SK-N-SH treated with all-trans-retinoic acid at 6 μM for 48 hours (cell line): ENCODE measurements around the gene PCDH9.
A peak's percentile ranks its signal among the peaks of the same experiment; 100 is the strongest.

Experiments used
- ATAC-seq: fragments of 200-7000 bp; cut with Tn5 transposase; 3 replicates; pipeline ENCODE4 v1.9.1; 2020; ENCODE audit warnings: mild to moderate bottlenecking, moderate library complexity
- ARNTL ChIP-seq: fragments of 450-650 bp; formaldehyde crosslinking; IDR thresholded peaks from 2 replicates; pipeline ENCODE4 v1.5.0; 2020; ENCODE audit warnings: low read depth, mild to moderate bottlenecking, moderate library complexity, borderline replicate concordance
- BACH2 ChIP-seq: fragments of 250-450 bp; sonication (Bioruptor Pico); IDR thresholded peaks from 2 replicates; pipeline ENCODE4 v1.9.0; 2021; ENCODE audit warnings: mild to moderate bottlenecking, borderline replicate concordance
- CREB5 ChIP-seq: fragments of 250-450 bp; sonication (Bioruptor Pico); IDR thresholded peaks from 2 replicates; pipeline ENCODE4 v1.5.1; 2020; ENCODE audit warnings: low read depth, mild to moderate bottlenecking, moderate library complexity
- CSDC2 ChIP-seq: fragments of 250-450 bp; sonication (Bioruptor Pico); IDR thresholded peaks from 2 replicates; pipeline ENCODE4 v1.5.0; 2020; ENCODE audit warnings: mild to moderate bottlenecking, moderate library complexity
- CSRNP3 ChIP-seq: fragments of 250-450 bp; sonication (Bioruptor Pico); IDR thresholded peaks from 2 replicates; pipeline ENCODE4 v1.5.1; 2021; ENCODE audit warnings: mild to moderate bottlenecking, moderate library complexity
- ESRRG ChIP-seq: fragments of 250-450 bp; sonication (Bioruptor Pico); IDR thresholded peaks from 2 replicates; pipeline ENCODE4 v1.6.1; 2021; ENCODE audit warnings: mild to moderate bottlenecking
- GLIS3 ChIP-seq: fragments of 250-450 bp; sonication (Bioruptor Pico); IDR thresholded peaks from 2 replicates; pipeline ENCODE4 v1.5.0; 2020; ENCODE audit warnings: mild to moderate bottlenecking, moderate library complexity
- ISL1 ChIP-seq: fragments of 250-450 bp; sonication (Bioruptor Pico); IDR thresholded peaks from 2 replicates; pipeline ENCODE4 v2.1.2; 2022; ENCODE audit warnings: mild to moderate bottlenecking, moderate library complexity
- PPARA ChIP-seq: fragments of 250-450 bp; sonication (Bioruptor Pico); IDR thresholded peaks from 2 replicates; pipeline ENCODE4 v1.5.0; 2020; ENCODE audit warnings: mild to moderate bottlenecking, borderline replicate concordance
- SNAI2 ChIP-seq: fragments of 250-450 bp; sonication (Bioruptor Pico); IDR thresholded peaks from 2 replicates; pipeline ENCODE4 v1.5.0; 2020; ENCODE audit warnings: mild to moderate bottlenecking, moderate library complexity
- TCF4 ChIP-seq: fragments of 250-450 bp; sonication (Bioruptor Pico); IDR thresholded peaks from 2 replicates; pipeline ENCODE4 v1.8.0; 2021; ENCODE audit warnings: mild to moderate bottlenecking, moderate library complexity, borderline replicate concordance
- ZC3H10 ChIP-seq: fragments of 250-450 bp; sonication (Bioruptor Pico); IDR thresholded peaks from 2 replicates; pipeline ENCODE4 v1.5.1; 2021; ENCODE audit warnings: mild to moderate bottlenecking, moderate library complexity
- ZFP3 ChIP-seq: fragments of 250-450 bp; sonication (Bioruptor Pico); IDR thresholded peaks from 2 replicates; pipeline ENCODE4 v1.5.0; 2020; ENCODE audit warnings: mild to moderate bottlenecking, moderate library complexity
- ZFP30 ChIP-seq: fragments of 450-650 bp; formaldehyde crosslinking; IDR thresholded peaks from 2 replicates; pipeline ENCODE4 v1.5.0; 2022; ENCODE audit warnings: mild to moderate bottlenecking, moderate library complexity
- ZNF565 ChIP-seq: fragments of 450-650 bp; formaldehyde crosslinking; conservative IDR thresholded peaks from 2 replicates; pipeline ENCODE4 v1.5.0; 2020; ENCODE audit warnings: low read depth, mild to moderate bottlenecking, moderate library complexity
- ZNF70 ChIP-seq: fragments of 450-650 bp; formaldehyde crosslinking; IDR thresholded peaks from 2 replicates; pipeline ENCODE4 v1.5.0; 2020; ENCODE audit warnings: mild to moderate bottlenecking, moderate library complexity
- ZNF8 ChIP-seq: fragments of 450-650 bp; formaldehyde crosslinking; IDR thresholded peaks from 2 replicates; pipeline ENCODE4 v1.5.0; 2020; ENCODE audit warnings: mild to moderate bottlenecking, moderate library complexity
- TF ChIP-seq, protein P1 (sequence below): fragments of 250-450 bp; sonication (Bioruptor Pico); IDR thresholded peaks from 2 replicates; pipeline ENCODE4 v1.8.0; 2021; ENCODE audit warnings: low read depth, mild to moderate bottlenecking, moderate library complexity, borderline replicate concordance
- TF ChIP-seq, protein P2 (sequence below): fragments of 250-450 bp; sonication (Bioruptor Pico); IDR thresholded peaks from 2 replicates; pipeline ENCODE4 v1.8.0; 2020; ENCODE audit warnings: mild to moderate bottlenecking, moderate library complexity, borderline replicate concordance

The PCDH9 gene

DNA sequence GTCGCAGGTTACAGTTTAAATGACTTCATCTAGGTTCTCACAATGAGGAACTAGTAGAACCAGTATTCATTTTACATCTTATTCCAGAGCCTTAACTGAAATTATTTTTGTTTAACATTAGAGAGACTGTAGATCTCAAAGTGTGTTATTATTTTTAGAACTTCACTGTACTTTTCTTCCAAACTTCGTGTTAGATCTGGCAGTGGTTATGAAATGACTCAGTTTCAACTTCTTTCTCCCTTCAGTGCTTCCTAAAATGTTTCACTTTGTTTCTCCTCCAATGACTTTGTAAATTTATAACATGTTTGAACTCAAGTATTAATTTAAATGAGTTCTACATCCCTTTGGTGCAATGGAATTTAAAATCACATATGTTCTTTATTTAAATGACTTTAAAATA is 139.3 kb downstream of the PCDH9 start:
- ATAC-seq: no peak
- TF ChIP-seq ESRRG (CRISPR knock-in tag): no peak
- TF ChIP-seq, protein P1, sequence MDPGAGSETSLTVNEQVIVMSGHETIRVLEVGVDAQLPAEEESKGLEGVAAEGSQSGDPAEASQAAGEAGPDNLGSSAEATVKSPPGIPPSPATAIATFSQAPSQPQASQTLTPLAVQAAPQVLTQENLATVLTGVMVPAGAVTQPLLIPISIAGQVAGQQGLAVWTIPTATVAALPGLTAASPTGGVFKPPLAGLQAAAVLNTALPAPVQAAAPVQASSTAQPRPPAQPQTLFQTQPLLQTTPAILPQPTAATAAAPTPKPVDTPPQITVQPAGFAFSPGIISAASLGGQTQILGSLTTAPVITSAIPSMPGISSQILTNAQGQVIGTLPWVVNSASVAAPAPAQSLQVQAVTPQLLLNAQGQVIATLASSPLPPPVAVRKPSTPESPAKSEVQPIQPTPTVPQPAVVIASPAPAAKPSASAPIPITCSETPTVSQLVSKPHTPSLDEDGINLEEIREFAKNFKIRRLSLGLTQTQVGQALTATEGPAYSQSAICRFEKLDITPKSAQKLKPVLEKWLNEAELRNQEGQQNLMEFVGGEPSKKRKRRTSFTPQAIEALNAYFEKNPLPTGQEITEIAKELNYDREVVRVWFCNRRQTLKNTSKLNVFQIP (CRISPR knock-in tag): no peak
- no peak for TF ChIP-seq ZNF565 (CRISPR knock-in tag)
- no peak for TF ChIP-seq CREB5 (CRISPR knock-in tag)
- TF ChIP-seq ZC3H10: no peak
- TF ChIP-seq ISL1 (CRISPR knock-in tag): no peak
- TF ChIP-seq ZFP30 (CRISPR knock-in tag): no peak
- no peak for TF ChIP-seq BACH2
- TF ChIP-seq PPARA (CRISPR knock-in tag): no peak
- TF ChIP-seq, all 23 proteins: peak for 0

DNA sequence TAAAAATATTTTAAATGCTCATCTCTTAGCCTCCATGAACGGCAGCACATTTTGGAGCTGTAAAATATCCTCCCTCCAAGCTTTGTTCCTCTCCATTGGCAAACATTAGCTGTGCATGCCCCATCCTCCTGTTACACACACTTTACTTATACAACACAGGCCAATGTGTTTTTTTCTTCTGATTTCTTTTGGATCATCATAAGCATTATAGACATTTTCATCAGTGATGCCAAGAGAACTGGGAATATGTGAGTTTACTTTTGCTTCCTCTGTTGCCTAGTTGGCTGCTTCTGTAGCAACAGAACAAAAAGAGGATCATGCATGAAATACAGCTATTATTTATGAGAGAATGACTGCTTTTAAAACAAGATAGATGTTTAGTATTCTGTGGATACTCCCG is 142.6 kb downstream of the PCDH9 start:
- TF ChIP-seq BACH2: no peak
- TF ChIP-seq ISL1 (CRISPR knock-in tag): no peak
- TF ChIP-seq ZNF70 (CRISPR knock-in tag): no peak
- no peak for TF ChIP-seq TCF4 (CRISPR knock-in tag)
- ATAC-seq: no peak

DNA sequence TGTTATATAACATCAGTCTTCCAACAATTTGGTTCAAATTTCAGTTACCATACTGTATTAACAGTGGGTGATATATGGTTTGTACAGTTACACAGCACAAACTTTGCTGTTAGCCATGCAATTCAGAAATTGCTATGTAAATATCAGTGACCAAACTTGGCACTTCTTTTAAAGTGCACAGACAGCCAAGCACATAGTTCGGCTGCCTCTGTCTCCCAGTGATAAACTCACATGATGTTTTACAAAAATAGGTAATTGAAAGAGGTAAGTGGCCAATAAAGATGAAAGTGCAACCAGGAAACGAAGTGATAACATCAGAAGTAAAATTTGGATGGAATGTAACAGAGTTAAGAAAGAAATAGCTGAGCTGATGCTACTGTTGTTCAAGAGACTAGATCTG is 143.9 kb downstream of the PCDH9 start:
- TF ChIP-seq, protein P2, sequence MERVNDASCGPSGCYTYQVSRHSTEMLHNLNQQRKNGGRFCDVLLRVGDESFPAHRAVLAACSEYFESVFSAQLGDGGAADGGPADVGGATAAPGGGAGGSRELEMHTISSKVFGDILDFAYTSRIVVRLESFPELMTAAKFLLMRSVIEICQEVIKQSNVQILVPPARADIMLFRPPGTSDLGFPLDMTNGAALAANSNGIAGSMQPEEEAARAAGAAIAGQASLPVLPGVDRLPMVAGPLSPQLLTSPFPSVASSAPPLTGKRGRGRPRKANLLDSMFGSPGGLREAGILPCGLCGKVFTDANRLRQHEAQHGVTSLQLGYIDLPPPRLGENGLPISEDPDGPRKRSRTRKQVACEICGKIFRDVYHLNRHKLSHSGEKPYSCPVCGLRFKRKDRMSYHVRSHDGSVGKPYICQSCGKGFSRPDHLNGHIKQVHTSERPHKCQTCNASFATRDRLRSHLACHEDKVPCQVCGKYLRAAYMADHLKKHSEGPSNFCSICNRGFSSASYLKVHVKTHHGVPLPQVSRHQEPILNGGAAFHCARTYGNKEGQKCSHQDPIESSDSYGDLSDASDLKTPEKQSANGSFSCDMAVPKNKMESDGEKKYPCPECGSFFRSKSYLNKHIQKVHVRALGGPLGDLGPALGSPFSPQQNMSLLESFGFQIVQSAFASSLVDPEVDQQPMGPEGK (CRISPR knock-in tag): no peak
- peak; percentile 55; the same call in 1 of the 2 replicates for TF ChIP-seq ISL1 (CRISPR knock-in tag)
- TF ChIP-seq, all 23 proteins: peak for 1
- no peak for ATAC-seq

DNA sequence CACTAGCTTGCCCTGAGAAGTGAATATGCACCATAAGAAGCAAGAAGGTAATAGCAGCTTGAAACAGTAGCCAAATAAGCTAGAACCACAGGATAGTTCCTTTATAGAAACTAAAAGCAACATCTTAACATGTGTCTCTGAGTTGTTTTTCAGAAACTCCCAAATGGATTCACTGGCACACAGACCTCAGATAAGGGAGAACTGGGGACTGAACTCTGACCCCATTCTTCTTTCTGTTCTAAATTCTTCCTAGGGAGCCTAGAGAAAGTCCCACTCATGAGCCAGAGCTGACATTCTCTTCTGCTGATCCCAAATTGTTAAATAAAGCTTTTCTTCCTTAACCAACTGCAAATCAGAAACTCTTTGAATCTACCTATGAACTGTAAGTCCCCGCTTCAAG is 146.1 kb downstream of the PCDH9 start:
- ATAC-seq: no peak
- TF ChIP-seq ZFP30 (CRISPR knock-in tag) (no peak), ZNF8 (no peak), ARNTL (no peak), ZFP3 (CRISPR knock-in tag) (no peak), SNAI2 (CRISPR knock-in tag) (no peak), CSRNP3 (CRISPR knock-in tag) (no peak), ISL1 (CRISPR knock-in tag) (no peak)

DNA sequence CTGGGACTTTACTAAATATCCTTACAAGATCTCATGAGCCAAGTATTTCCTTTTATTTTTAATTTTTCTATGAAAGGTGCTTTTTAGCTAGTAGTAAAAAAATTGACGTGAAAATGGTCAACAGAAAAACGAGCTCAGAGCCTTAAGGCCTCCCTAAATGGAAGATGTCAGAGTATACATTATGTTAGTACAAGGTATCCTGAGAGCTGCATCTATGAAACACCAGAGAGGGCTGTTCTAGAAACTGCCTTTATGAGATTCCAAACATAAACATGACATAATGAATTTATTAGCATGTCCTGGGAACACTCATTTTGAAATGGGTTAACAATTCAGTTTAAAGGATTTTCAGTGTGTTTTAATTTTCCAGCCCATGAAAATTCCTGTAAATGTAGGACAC is 146.6 kb downstream of the PCDH9 start:
- ATAC-seq: no peak
- TF ChIP-seq CSDC2 (CRISPR knock-in tag): no peak
- no peak for TF ChIP-seq GLIS3 (CRISPR knock-in tag)
- no peak for TF ChIP-seq ZFP3 (CRISPR knock-in tag)
- no peak for TF ChIP-seq PPARA (CRISPR knock-in tag)
- no peak for TF ChIP-seq SNAI2 (CRISPR knock-in tag)
- TF ChIP-seq ZNF8: no peak
- TF ChIP-seq CSRNP3 (CRISPR knock-in tag): no peak
- no peak for TF ChIP-seq ZC3H10
- TF ChIP-seq TCF4 (CRISPR knock-in tag): no peak
